Renal pelvis (tissue), 4 donors: Measurements from ENCODE around the gene PI4K2A. TPM values are rescaled to one million over a fixed set of nuclear protein-coding genes. Genes with fewer than 3 reads are reported as not detected.
A peak's percentile ranks its signal among the peaks of the same experiment; 100 is the strongest.
"Not testable (repeated sequence)": the region's sequence is repeated elsewhere in the genome, so short reads cannot be mapped to it uniquely, and the experiment has no call there.

ENCODE experiments used
- DNase-seq: peaks from one replicate; pipeline ENCODE4 v3.0.0-alpha.2; 2013
- polyA plus RNA-seq, 3 donors: library from polyadenylated mRNA; unstranded; fragments of 120-200 nt; gene quantifications; one replicate each; pipeline ENCODE4 v1.2.1, GENCODE V29; 2013; ENCODE audit not compliant: insufficient read length in 3 of 3

Gene PI4K2A
- polyA plus RNA-seq, 3 donors: 18.8 to 20.7 (median 20.5) TPM

- DNase-seq: no peak
These were observed 23.9 kb downstream of the PI4K2A start for GRCh38 chr10:97664282-97664850.

- DNase-seq: no peak
These were observed 26.5 kb downstream of the PI4K2A start for GRCh38 chr10:97666992-97667391.

- no peak for DNase-seq
These were observed 27.0 kb downstream of the PI4K2A start for GRCh38 chr10:97667463-97667862.

- no peak for DNase-seq
These were observed 29.1 kb downstream of the PI4K2A start for GRCh38 chr10:97669571-97669970.

GRCh38 chr10:97673736-97674525, 33.5 kb downstream of the PI4K2A start:
- DNase-seq: no peak

GRCh38 chr10:97675222-97675621, 34.8 kb downstream of the PI4K2A start:
- no peak for DNase-seq

- no peak for DNase-seq
These were observed 36.5 kb downstream of the PI4K2A start for GRCh38 chr10:97676770-97677581.

GRCh38 chr10:97679594-97679993, 39.1 kb downstream of the PI4K2A start:
- DNase-seq: no peak

GRCh38 chr10:97682042-97682441, 41.6 kb downstream of the PI4K2A start:
- DNase-seq: no peak

GRCh38 chr10:97683556-97684367, 43.3 kb downstream of the PI4K2A start:
- no peak for DNase-seq

GRCh38 chr10:97684368-97684713, 43.9 kb downstream of the PI4K2A start:
- not testable (repeated sequence) for DNase-seq

GRCh38 chr10:97684866-97685394, 44.5 kb downstream of the PI4K2A start:
- no peak for DNase-seq

- no peak for DNase-seq
These were observed 45.0 kb downstream of the PI4K2A start for GRCh38 chr10:97685395-97685958.

- no peak for DNase-seq
These were observed 46.0 kb downstream of the PI4K2A start for GRCh38 chr10:97686301-97686961.

GRCh38 chr10:97686962-97687784, 46.7 kb downstream of the PI4K2A start, which contains the start of gene AVPI1:
AVPI1 (minus strand) TSS chr10:97687241; CDS start chr10:97679905, 7,336 bp downstream.
- DNase-seq: peak; percentile 96

- DNase-seq: no peak
These were observed 47.6 kb downstream of the PI4K2A start for GRCh38 chr10:97687785-97688781.

- DNase-seq: no peak
These were observed 49.1 kb downstream of the PI4K2A start for GRCh38 chr10:97689559-97690020.

- no peak for DNase-seq
These were observed 49.7 kb downstream of the PI4K2A start for GRCh38 chr10:97690133-97690532.
